GM21528 (cell line): ENCODE data around the gene HS2ST1.
"Not testable (repeated sequence)": the region's sequence is repeated elsewhere in the genome, so short reads cannot be mapped to it uniquely, and the experiment has no call there.

Source experiments
- ATAC-seq: cut with Tn5 transposase; IDR thresholded peaks from one replicate; pipeline ENCODE4 v1.9.1; 2021; ENCODE audit warnings: mild to moderate bottlenecking, moderate library complexity; ENCODE audit not compliant: unreplicated experiment, low FRiP score

Gene HS2ST1

GRCh38 chr1:87004857-87005256, 90.4 kb downstream of the HS2ST1 start:
- ATAC-seq = no peak

- no peak for ATAC-seq
Observed at GRCh38 chr1:87007323-87007722, 92.9 kb downstream of the HS2ST1 start.

- ATAC-seq = not testable (repeated sequence)
Observed at GRCh38 chr1:87013385-87013784, 99.0 kb downstream of the HS2ST1 start.

- no peak for ATAC-seq
Observed at GRCh38 chr1:87017998-87018672, 103.7 kb downstream of the HS2ST1 start.

GRCh38 chr1:87023326-87023725, 108.9 kb downstream of the HS2ST1 start:
- no peak for ATAC-seq

- ATAC-seq = no peak
Observed at GRCh38 chr1:87024936-87025540, 110.6 kb downstream of the HS2ST1 start.

GRCh38 chr1:87027561-87027960, 113.1 kb downstream of the HS2ST1 start:
- not testable (repeated sequence) for ATAC-seq

GRCh38 chr1:87028576-87028975, 114.1 kb downstream of the HS2ST1 start:
- no peak for ATAC-seq

GRCh38 chr1:87030740-87031690, 116.6 kb downstream of the HS2ST1 start:
- ATAC-seq = peak; percentile 91

- ATAC-seq = no peak
Observed at GRCh38 chr1:87034351-87034750, 119.9 kb downstream of the HS2ST1 start.

- no peak for ATAC-seq
Observed at GRCh38 chr1:87039096-87039495, 124.7 kb downstream of the HS2ST1 start.

GRCh38 chr1:87042111-87042811, 127.8 kb downstream of the HS2ST1 start:
- ATAC-seq = no peak

GRCh38 chr1:87044424-87044823, 130.0 kb downstream of the HS2ST1 start:
- peak; percentile 55 for ATAC-seq

GRCh38 chr1:87044840-87045239, 130.4 kb downstream of the HS2ST1 start:
- ATAC-seq = peak; percentile 47

- no peak for ATAC-seq
Observed at GRCh38 chr1:87045761-87046304, 131.4 kb downstream of the HS2ST1 start.

GRCh38 chr1:87046951-87047350, 132.5 kb downstream of the HS2ST1 start:
- ATAC-seq = no peak

- ATAC-seq = no peak
Observed at GRCh38 chr1:87048237-87048636, 133.8 kb downstream of the HS2ST1 start.

- no peak for ATAC-seq
Observed at GRCh38 chr1:87051965-87052364, 137.5 kb downstream of the HS2ST1 start.

- ATAC-seq = no peak
Observed at GRCh38 chr1:87052400-87052799, 138.0 kb downstream of the HS2ST1 start.

- no peak for ATAC-seq
Observed at GRCh38 chr1:87052961-87053360, 138.5 kb downstream of the HS2ST1 start.
